Kasumi-1 (cell line): Measurements from ENCODE around the gene ANKRD66.
"Not testable (repeated sequence)": the region's sequence is repeated elsewhere in the genome, so short reads cannot be mapped to it uniquely, and the experiment has no call there.

Experiments used
- DNase-seq, 2 experiments: peaks; one replicate each; lab custom pipeline; 2025; lab: John Stamatoyannopoulos, UW

The ANKRD66 gene

DNA sequence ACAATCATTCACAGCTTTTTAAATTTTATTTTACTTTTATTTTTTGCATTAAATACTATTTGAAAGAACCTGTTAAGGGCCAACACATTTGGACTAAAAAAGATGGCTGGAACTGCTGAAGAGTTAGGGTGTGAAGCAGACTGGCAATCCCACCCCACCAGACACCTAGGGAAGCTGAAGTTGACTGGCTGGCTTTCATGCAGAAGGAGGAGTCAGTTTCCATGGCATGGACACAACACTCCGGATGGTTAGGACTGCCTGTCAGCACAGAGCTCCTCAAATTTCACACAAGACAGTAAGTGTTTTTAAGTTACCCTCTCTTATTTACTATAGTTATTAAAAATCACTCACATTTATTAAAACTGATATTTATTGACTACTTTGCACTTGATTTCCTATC lies at the start of gene ANKRD66:
ANKRD66 (plus strand) TSS at position 238 of the 400 bp plus-strand sequence. CDS start 5,016 bp downstream, outside the sequence.
- DNase-seq: no peak

GRCh38 chr6:46699970-46700369 lies 46.8 kb upstream of the ANKRD66 start:
- DNase-seq: no peak

DNA sequence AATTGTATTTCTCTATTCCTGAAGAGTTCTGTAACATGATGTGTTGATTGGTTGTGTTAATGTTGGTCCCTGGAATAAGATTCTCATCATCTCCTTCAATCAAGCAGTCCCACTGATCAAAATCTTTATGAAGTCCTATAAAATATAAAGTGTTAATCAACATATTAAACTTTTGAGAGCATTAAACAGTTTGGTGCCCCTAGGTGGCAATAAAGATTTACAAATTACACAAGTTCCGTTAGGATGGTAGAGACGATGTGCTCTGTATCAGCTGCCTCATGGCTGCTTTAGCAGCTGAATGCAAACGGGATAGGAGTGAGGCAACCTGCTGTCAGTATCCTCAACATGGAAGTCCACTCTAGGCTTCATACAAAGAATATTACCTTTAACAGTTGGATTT lies 42.2 kb upstream of the ANKRD66 start:
- peak; percentile 60 to 66 for DNase-seq

DNA sequence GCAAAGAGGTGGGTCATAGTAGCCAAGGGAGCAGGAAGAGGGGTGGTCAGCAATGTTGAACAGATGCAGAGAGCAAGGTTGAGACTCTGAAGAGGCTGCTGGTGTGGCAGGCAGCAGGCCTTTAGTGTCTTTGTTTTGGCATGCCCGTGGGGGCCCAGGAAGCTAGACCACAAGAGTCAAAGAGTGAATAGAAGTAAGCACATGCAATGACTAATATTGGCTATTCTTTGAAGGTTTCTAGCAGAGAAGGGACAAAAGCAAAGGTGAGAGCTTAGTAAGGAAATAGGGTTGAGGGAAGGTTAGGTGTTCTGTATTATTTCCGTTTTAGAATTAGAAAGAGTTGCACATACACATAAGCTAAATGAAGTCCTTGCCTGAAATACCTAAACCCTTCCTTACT lies 40.3 kb upstream of the ANKRD66 start:
- no peak for DNase-seq

DNA sequence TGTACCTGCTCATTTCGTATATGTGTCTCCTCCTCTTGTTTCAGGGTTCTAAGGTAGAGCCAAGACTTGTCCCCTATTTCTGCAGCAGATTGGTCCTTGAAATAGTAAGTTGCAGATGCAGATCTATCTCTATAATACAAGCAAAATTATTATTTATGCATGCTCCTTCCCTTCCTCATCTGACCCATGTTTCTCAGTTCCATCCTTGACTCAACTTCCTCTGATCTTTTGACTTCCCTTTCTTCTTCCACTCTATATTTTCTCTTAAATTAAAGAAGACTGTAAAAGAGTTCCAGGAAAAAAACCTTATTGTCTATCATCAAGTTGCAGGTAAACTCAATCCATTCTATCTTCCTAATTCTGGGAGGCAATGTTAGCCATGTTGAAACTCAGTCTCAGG lies 35.2 kb upstream of the ANKRD66 start:
- DNase-seq: no peak

DNA sequence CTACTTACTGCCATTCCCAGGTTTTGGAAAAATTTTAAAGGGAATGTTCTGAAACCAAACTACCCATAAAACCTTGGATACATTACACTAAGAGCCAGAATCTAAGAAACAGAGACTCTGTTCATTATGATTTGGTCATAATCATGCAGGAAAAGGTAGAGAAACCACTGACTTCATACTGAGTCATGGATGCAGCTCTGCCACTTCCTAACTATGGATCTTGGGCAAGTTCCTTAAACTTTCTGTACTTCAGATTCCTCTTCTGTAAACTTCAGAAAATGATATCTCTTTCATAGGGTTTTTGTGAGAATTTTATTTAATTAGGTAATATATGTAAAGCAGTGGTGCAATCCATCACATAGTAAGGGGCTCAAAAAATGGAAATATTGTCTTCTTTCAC lies 31.6 kb upstream of the ANKRD66 start:
- no peak for DNase-seq

DNA sequence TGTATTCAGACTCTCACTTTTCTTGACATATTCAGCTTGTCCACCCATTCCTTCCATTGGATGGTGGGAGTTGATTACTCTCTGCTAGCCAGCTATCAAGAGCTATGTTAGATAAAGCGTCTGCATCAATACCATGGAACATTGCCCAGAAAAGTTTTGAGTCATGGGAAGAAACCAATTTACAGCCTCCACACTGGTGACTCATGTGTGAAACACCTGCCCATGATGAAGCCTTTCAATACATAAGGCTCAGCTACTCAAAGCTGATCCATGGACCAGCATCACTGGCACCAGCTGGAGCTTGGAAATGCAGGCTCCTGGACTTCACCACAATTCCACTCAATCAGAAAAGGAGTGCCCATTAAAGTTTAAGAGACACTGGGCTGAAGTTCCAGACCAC lies 27.6 kb upstream of the ANKRD66 start:
- DNase-seq: no peak

DNA sequence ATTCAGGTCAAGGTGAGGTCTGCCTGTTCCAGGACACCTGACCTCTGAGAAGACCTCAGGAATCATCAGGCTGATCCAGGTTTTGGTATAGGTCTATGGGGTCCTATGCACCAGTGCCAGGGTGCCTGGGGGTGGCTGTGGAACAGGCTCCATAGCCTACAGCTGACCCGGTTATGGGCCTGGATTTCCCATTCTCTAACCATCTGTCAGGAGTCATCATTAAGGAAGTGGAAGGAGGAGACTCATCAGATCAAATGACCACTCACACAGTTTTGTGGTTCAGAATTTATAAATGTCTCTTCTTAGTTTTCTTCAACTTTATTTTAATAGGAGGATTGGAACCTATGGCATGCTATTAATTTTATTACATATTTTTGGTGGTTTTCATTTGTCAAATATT lies 26.3 kb upstream of the ANKRD66 start:
- DNase-seq: no peak

- DNase-seq: no peak
Measured at GRCh38 chr6:46729787-46730326, 16.9 kb upstream of the ANKRD66 start.

GRCh38 chr6:46730921-46731461 lies 15.7 kb upstream of the ANKRD66 start:
- DNase-seq: peak; percentile 32 to 52

DNA sequence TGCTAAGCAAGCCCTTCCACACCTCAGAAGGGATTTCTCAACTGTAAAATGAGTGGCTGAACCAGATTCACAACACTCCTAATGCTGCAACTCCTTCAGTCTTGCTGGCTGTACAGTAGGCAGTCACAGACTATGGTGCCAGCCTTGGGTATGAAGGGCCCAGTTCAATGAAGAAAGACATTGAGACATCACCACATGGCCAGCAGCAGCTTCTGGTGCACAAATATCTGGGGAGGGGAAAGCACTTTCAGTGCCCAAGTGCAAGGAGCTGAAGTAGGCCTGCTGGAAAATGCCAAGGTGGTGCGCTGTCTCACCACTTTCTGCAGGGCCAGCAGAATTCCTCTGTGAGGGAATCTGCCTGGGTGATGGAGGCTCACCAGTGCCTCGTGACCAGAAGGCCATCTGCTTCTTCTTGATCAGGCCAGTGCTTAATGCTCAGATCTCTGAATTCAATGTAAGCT lies 13.4 kb upstream of the ANKRD66 start:
- DNase-seq: no peak

DNA sequence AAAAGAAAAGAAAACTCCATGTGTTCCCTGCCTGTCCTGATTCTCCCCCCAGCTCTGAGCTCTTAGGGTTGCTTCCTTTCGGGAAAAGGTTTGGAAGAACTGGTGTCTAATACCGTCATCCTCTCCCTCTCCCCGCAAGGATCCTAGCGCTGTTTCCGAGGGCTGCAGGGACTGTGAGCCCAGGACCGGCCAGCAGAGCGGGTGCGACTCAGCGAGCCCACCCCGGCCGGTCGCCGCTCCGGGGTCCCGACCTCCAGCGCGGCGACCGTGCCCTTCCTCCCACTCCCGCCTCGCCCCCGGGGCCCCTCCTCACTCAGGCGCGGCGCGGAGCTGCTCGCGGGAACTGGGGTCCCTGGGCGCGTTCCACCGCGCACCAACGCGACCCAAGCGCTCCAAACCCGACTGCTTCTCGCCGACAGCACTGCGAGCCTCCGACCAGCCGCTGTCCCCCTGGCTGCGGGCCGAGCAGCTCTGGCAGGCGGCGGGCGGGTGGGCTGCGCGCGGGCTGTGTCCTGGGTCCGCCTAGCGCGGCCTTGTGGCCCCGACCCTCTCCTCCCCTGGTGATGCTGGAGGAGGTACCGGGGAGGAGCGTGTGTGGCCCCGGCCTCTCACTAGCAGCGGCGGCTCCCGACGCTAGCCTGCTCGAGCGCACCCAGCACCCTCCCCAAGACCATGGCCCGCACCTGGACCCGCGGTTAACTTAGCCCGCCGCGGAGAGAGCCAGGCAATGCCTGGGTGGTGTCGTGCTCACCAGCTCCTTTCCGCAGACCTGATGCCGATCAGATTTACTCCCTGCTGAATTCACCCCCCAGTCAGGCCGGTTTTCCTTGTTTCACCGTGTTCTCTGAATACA lies 11.6 kb upstream of the ANKRD66 start, which contains the start of gene PLA2G7:
PLA2G7 (minus strand) TSS at position 509 of the 853 bp plus-strand sequence. CDS start 12,484 bp downstream, outside the sequence.
- DNase-seq: no peak

DNA sequence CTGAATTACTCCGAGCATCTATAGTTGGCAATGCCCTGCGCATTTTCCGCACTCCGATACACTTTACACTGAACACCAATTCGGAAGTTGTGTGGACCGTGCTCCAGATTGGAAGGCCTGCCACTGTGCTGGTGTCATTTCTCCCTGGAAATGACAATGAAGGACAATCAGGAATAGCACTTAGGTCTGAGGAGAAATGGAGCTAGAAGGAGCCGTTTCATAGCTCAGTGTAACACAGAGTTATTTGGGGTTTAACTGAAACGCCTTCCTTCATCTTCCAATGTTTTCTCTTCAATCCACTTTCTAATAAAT lies 11.1 kb upstream of the ANKRD66 start:
- no peak for DNase-seq

DNA sequence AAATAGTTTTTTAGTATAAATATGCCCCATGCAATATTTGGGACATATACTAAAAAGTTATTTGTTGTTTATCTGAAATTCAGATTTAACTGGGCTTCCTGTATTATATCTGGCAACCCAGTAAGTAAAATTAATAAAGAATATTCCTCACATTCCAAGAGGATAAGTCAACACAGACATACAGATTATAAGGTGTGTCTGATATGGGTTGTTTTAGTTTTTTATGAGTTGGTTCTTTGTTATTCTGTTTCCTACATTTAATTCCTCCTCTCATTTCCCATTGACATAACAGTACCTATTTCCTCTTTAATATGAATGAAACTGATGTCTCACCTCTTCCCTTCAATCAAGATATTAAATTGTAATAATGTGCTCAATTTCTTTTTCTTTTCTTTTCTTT lies 9.8 kb upstream of the ANKRD66 start:
- DNase-seq: no peak

GRCh38 chr6:46741482-46741881 lies 5.3 kb upstream of the ANKRD66 start:
- DNase-seq: no peak

DNA sequence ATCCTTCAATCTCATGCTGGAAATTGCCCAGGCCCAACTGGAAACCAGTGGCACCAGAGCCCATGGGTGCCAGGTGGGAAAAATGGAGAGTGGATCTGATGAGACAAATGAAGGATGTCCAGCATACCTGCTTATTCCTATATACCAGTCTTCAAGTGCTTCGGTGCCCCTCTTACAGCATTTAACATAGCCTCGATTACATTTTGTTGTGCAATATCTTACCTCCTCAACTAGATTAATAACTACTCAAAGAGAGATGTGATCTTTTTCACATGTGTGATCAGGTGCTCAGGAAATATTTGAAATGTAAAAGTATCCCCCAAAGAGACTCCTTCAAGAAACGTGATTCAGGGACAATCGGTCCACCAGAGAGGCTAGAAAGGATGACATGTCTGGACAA lies 4.8 kb upstream of the ANKRD66 start:
- DNase-seq: no peak

GRCh38 chr6:46743425-46744158 lies 3.1 kb upstream of the ANKRD66 start:
- DNase-seq: no peak

- DNase-seq: not testable (repeated sequence)
Measured at GRCh38 chr6:46744159-46744725, 2.5 kb upstream of the ANKRD66 start.

DNA sequence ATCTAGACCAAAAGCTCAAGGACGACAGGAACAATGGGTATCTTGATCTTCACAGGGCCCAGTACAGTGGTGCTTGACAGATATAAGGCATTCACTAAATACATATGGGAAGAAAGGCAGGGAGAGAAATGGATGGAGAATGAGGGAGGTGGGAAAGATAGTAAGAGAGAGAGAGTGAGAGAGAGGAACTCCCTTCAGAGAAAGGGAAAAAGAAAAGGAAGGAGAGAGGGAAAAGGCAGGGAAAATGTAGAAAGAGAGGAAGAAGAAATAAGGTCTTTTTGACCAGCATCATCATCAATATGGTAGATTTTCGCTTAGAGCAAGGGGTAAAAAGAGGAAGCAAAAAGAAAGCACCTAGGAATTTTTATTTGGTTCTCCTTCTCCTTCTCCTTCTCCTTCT lies 760 bp upstream of the ANKRD66 start:
- DNase-seq: no peak

GRCh38 chr6:46748940-46749503 lies 2.3 kb downstream of the ANKRD66 start:
- DNase-seq: no peak

DNA sequence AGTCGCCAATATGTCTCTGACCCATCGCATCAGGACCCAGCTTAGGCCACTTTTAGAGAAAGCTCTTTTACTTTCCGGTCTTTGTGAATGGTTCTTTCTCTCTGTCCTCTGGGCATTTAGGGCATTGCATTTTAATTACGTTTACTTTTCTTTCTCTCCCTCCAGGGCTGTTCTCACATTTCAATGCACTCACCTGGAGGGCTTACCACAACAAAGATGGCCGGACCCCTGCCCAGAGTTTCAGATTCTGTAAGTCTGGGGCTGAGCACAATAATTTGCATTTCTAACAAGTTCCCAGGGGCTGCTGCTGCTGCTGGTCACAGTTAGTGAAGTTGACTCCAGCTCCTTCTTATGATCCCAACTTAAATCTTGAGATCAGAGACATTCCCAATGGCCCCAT lies 3.0 kb downstream of the ANKRD66 start:
- no peak for DNase-seq

GRCh38 chr6:46751658-46752057 lies 4.9 kb downstream of the ANKRD66 start:
- DNase-seq: no peak
